Testis (tissue), 2 donors: Measurements from ENCODE around the gene WNT8A.

Source experiments
- CTCF ChIP-seq, 3 experiments: fragments of 450-650 bp in 2 of 3; fragments of 200-600 bp in 1 of 3; sonication (generic) in 1 of 3; IDR thresholded peaks; one replicate each; pipeline ENCODE4 v1.5.1; 2016 to 2019; ENCODE audit warnings: antibody characterized with exemption in 3 of 3, mild to moderate bottlenecking in 2 of 3, moderate library complexity in 1 of 3
- POLR2A ChIP-seq: fragments of 450-650 bp; IDR thresholded peaks from one replicate; pipeline ENCODE4 v1.6.1; 2017; ENCODE audit warnings: antibody characterized with exemption, mild to moderate bottlenecking, moderate library complexity

GRCh38 chr5:138051441-138052296 lies 32.2 kb upstream of the WNT8A start:
- no peak for TF ChIP-seq POLR2A
- no peak for TF ChIP-seq CTCF (IDR thresholded peaks at IDR 0.05)
